GM12892 (cell line): ENCODE measurements around the gene CRYL1.

Experiments used
- POLR2A ChIP-seq: IDR thresholded peaks from 2 replicates; pipeline ENCODE4 v1.6.1; 2011; ENCODE audit warnings: low read depth, low read length, control low read depth
- POLR2AphosphoS5 ChIP-seq: IDR thresholded peaks from 2 replicates; pipeline ENCODE4 v1.6.1; 2011; ENCODE audit warnings: low read depth, low read length, control low read depth
- TAF1 ChIP-seq: IDR thresholded peaks from 2 replicates; pipeline ENCODE4 v1.6.1; 2011; ENCODE audit warnings: low read depth, mild to moderate bottlenecking, control low read depth, low read length, borderline replicate concordance

DNA sequence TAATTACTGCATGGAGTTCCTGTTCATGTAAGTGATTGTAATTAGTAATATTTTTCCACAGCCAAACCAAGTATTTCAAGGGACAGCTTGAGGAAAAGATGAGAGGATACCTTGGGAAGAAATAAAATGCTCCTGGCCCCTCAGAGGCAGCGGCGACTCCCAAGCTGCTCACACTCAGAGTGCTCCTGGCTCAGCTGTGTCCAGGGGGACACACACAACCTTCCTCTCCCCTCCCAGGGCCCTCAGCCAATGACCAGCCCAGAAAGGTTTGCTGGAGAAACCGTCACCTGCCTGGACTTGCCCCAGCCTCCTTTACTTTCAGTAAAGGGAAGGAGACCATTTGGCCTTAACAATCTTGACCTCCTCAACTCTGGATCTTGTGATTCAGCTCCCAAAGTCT, 51.1 kb downstream of the CRYL1 start:
- no peak for TF ChIP-seq POLR2AphosphoS5
- no peak for TF ChIP-seq TAF1
- no peak for TF ChIP-seq POLR2A
